Thyroid gland (tissue), 4 donors: ENCODE results near the gene EVA1A. TPM values are rescaled to one million over a fixed set of nuclear protein-coding genes. Genes with fewer than 3 reads are reported as not detected.

Experiments
- DNase-seq, 2 donors: peaks; one replicate each; pipeline ENCODE4 v3.0.0-alpha.2; 2019
- H3K27ac ChIP-seq, 3 donors: fragments of 200-600 bp; sonication (generic); 1 replicate in 2 of 3; 2 replicates in 1 of 3; pipeline ENCODE4 v1.5.1; 2016 to 2019; ENCODE audit warnings: mild to moderate bottlenecking in 1 of 3, moderate library complexity in 1 of 3
- H3K27me3 ChIP-seq: fragments of 200-600 bp; sonication (generic); one replicate; pipeline ENCODE4 v1.5.1; 2019
- H3K36me3 ChIP-seq, 2 donors: fragments of 200-600 bp; sonication (generic); one replicate each; pipeline ENCODE4 v1.5.1; 2016 to 2019
- H3K4me1 ChIP-seq, 2 donors: fragments of 200-600 bp; sonication (generic); one replicate each; pipeline ENCODE4 v1.5.1; 2017 to 2019
- H3K4me3 ChIP-seq, 3 donors: fragments of 200-600 bp; sonication (generic); replicated peaks in 1 of 3; 1 replicate in 2 of 3; 2 replicates in 1 of 3; pipeline ENCODE4 v1.5.1; 2016; ENCODE audit warnings: mild to moderate bottlenecking in 1 of 3
- H3K9me3 ChIP-seq: fragments of 200-600 bp; sonication (generic); one replicate; pipeline ENCODE4 v1.5.1; 2017
- POLR2A ChIP-seq, 2 donors: fragments of 450-650 bp; IDR thresholded peaks; one replicate each; pipeline ENCODE4 v1.6.1; 2017; ENCODE audit warnings: antibody characterized with exemption in 2 of 2, mild to moderate bottlenecking in 2 of 2, moderate library complexity in 1 of 2
- WGBS, 2 donors: methylation state at CpG; one replicate each; pipeline ENCODE4 v1.1.5; 2017; 5-methylcytosine and 5-hydroxymethylcytosine counted together
- intact Hi-C: fragments of 100-400 bp; cut with DNase I; formaldehyde crosslinking; loops from one replicate; pipeline ENCODE4 v1.15.1; 2023
- total RNA-seq, 4 donors: library from RNA; depleted of rRNA; stranded (reverse); fragments of >200 nt; gene quantifications; one replicate each; pipeline ENCODE4 v1.2.3, GENCODE V29; 2016
- TF ChIP-seq, protein P1 (sequence below), 6 experiments: fragments of 200-600 bp in 3 of 6; fragments of 450-650 bp in 3 of 6; sonication (generic) in 3 of 6; IDR thresholded peaks; one replicate each; pipeline ENCODE4 v1.5.1; 2016 to 2019; ENCODE audit warnings: antibody characterized with exemption in 6 of 6, mild to moderate bottlenecking in 2 of 6, inconsistent platforms in 1 of 6, moderate library complexity in 1 of 6

EVA1A gene
- total RNA-seq, 4 donors from 2014 or later, result 3.6 to 19.8 (median 12.3) TPM

DNA sequence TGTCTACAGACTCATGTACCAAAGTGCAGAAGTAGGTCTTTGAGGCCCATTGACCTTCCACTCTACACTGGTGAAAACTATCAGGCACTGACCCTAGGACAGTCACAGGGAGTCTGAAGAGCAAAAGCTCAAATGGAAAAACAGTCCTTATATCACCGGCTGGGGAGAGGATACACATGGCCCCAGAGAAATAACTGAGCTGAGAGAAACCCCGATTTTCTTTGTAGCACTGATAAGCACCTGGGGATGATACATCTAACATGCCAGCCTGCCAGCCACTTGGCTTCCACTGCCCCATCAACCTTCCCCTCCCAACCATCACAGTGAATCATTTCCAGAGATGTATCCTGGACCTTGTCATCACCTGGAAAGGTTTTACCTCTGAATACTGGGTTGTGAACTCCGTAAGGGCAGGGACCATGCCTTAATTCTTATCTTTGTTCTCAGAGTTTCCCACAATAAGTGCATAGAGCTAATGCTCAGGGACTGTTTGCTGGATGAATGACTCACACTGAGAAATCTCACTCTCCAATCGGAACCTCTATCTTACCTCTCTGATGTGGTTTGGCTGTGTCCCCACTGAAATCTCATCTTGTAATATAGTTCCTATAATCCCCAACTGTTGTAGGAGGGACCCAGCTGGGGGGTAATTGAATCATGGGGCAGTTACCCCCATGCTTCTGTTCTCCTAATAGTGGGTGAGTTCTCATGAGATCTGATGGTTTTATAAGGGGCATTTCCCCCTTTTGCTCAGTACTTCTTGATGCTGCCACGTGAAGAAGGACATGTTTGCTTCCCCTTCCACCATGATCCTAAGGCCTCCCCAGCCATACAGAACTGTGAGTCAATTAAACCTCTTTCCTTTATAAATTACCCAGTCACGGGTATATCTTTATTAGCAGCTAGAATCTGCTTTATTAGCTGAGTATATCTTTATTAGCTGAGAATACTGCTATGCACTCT, 37.1 kb downstream of the EVA1A start:
- Histone ChIP-seq H3K4me1 (no peaks in the 10 kb centered on the region), H3K36me3 (no peaks in the 10 kb centered on the region), H3K27ac (no peak overlapping the region), H3K4me3 (no peak overlapping the region), H3K27me3 (no peaks in the 10 kb centered on the region), H3K9me3 (no peaks in the 10 kb centered on the region)
- WGBS, 2 donors, result 86 to 90% methylated on average over 6 of the region's 6 CpGs
- intact Hi-C loops, result no loop called here
- DNase-seq, result no peak
- TF ChIP-seq, protein P1, sequence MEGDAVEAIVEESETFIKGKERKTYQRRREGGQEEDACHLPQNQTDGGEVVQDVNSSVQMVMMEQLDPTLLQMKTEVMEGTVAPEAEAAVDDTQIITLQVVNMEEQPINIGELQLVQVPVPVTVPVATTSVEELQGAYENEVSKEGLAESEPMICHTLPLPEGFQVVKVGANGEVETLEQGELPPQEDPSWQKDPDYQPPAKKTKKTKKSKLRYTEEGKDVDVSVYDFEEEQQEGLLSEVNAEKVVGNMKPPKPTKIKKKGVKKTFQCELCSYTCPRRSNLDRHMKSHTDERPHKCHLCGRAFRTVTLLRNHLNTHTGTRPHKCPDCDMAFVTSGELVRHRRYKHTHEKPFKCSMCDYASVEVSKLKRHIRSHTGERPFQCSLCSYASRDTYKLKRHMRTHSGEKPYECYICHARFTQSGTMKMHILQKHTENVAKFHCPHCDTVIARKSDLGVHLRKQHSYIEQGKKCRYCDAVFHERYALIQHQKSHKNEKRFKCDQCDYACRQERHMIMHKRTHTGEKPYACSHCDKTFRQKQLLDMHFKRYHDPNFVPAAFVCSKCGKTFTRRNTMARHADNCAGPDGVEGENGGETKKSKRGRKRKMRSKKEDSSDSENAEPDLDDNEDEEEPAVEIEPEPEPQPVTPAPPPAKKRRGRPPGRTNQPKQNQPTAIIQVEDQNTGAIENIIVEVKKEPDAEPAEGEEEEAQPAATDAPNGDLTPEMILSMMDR (IDR thresholded peaks at IDR 0.05), result no peak
- TF ChIP-seq POLR2A (IDR thresholded peaks at IDR 0.05), result no peak

DNA sequence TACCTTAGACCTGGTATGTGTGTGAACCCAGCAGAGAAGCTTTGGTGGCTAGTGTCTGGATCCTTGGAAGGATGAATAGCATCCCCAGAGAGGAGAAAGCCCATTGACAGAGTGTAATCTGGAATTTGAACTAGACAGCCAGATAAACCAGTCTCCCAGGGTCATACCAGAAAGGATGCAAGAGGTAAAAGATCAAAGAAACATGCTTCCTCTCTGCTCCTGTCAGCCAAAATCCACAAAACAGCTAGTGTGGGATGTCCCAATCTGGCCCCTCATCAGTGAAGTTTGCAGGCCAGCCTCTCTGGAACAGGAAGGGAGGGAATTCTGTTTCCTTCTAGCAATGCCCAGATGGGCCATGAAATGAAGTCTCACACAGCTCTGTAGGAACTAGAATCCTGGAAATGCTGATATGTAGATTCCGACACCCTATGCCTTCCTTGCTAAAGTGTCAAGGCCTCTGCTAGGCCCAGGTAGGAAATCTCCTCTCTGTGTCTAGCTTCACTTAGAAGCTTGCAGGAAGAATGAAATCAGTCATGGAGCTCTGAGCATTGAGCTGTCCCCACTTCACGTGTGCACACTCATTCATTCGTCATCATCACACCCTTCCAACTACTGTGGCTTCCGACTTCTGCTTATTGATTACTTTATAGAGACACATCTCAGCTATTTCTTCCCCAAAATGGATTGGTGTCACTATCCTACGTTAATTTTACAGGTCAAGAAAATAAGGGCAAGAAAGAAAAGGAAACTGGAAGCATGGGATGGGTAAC, 38.0 kb downstream of the EVA1A start:
- H3K4me3 ChIP-seq, result no peak overlapping the region
- H3K27ac ChIP-seq, result no peak overlapping the region
- 82 to 90% methylated on average over 5 of the region's 5 CpGs for WGBS, 2 donors
- intact Hi-C loops, result no loop called here
- no peaks in the 10 kb centered on the region for H3K9me3 ChIP-seq
- H3K36me3 ChIP-seq, result no peaks in the 10 kb centered on the region
- TF ChIP-seq, protein P1 (IDR thresholded peaks at IDR 0.05), result no peak
- no peak for TF ChIP-seq POLR2A (IDR thresholded peaks at IDR 0.05)
- H3K4me1 ChIP-seq, result no peaks in the 10 kb centered on the region
- no peak for DNase-seq
- H3K27me3 ChIP-seq, result no peaks in the 10 kb centered on the region

DNA sequence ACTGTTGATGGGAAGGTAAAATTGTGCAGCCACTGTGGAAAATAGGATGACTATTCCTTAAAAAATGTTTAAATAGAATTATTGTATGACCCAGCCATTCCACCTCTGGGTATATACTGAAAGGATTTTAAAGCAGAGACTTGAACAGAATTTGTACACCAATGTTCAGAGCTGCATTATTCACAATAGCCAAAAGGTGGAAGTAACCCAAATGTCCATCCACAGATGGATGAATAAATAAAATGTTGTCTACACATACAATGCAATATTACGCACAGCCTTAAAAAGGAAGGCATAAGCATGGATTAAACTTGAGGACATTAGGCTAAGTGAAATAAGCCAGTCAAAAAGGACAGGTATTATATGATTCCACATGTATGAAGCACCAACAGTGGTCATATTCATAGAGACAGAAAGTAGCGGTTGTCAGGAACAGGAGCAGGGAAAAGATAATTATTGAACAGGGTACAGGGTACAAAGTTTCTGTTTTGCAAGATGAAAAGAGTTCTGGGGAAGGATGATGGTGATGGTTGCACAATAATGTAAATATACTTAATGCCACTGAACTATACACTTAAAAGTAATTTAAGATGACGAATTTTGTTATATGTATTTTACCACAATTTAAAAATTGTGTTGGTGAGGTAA, 39.4 kb downstream of the EVA1A start:
- intact Hi-C loops, result no loop called here
- Histone ChIP-seq H3K36me3 (no peaks in the 10 kb centered on the region), H3K27me3 (no peaks in the 10 kb centered on the region), H3K4me3 (no peak overlapping the region), H3K4me1 (no peaks in the 10 kb centered on the region), H3K9me3 (no peaks in the 10 kb centered on the region), H3K27ac (no peak overlapping the region)
- WGBS, 2 donors, result 96 to 98% methylated on average over 3 of the region's 3 CpGs
- no peak for TF ChIP-seq POLR2A (IDR thresholded peaks at IDR 0.05)
- TF ChIP-seq, protein P1 (IDR thresholded peaks at IDR 0.05), result no peak
- no peak for DNase-seq

DNA sequence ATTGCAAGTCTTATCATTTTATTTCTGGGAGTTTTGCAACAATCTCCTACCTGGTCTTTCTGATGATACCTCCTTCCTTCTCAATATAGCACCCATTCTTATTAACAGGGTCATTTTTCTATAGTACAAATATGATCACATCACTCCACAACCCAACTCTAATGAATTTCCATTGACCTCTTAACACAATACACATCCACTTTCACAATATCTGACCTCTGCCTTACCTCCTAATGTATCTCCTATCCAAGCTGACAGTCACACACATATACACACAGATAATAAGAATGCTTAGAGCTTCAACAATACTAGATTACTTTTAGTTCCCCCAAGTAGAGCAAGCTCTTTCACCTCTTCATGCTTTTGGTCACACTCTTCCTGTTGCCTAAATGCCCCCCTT, 40.9 kb downstream of the EVA1A start:
- DNase-seq, result no peak
- no peak overlapping the region for H3K4me3 ChIP-seq
- H3K9me3 ChIP-seq, result no peaks in the 10 kb centered on the region
- no peak overlapping the region for H3K27ac ChIP-seq
- no peaks in the 10 kb centered on the region for H3K4me1 ChIP-seq
- intact Hi-C loops, result no loop called here
- H3K27me3 ChIP-seq, result no peaks in the 10 kb centered on the region
- TF ChIP-seq POLR2A (IDR thresholded peaks at IDR 0.05), result no peak
- TF ChIP-seq, protein P1 (IDR thresholded peaks at IDR 0.05), result no peak
- no peaks in the 10 kb centered on the region for H3K36me3 ChIP-seq
